ENCODE data around the gene NLGN4X.
A peak's percentile ranks its signal among the peaks of the same experiment; 100 is the strongest.

GRCh38 chrX:5876984-5877596 is 351.6 kb downstream of the NLGN4X start:
- TF ChIP-seq MAX (IDR thresholded peaks at IDR 0.05) (no peak), POLR2A (IDR thresholded peaks at IDR 0.05; ENCODE audit: borderline replicate concordance, extremely low read depth, insufficient read depth, insufficient read length) (no peak), CTCF (IDR thresholded peaks at IDR 0.05 in 2 of 3, conservative IDR thresholded peaks at IDR 0.05 in 1 of 3; ENCODE audit: borderline replicate concordance in 1 of 3, insufficient read depth in 1 of 3, low read depth in 2 of 3, low read length in 2 of 3) (0 out of 6 replicates have a peak, but pooled peaks of 1 of the 3 experiments have one; percentile 8), POLR2AphosphoS5 (IDR thresholded peaks at IDR 0.05; ENCODE audit: low read depth, low read length) (no peak), YY1 (IDR thresholded peaks at IDR 0.05; ENCODE audit: extremely low read depth, insufficient replicate concordance, low read depth, low read length) (no peak), ZFX (IDR thresholded peaks at IDR 0.05) (no peak), EZH2 (IDR thresholded peaks at IDR 0.05) (no peak), EZH2phosphoT487 (IDR thresholded peaks at IDR 0.05; ENCODE audit: borderline replicate concordance) (no peak), RAD21 (IDR thresholded peaks at IDR 0.05; ENCODE audit: low read depth) (no peak), CEBPB (IDR thresholded peaks at IDR 0.05; ENCODE audit: low read depth) (no peak)

Data from HCT116 (cell line).